A549 treated with dexamethasone at 1 μM for 4 hours (cell line): ENCODE measurements around the gene PADI6. TPM values are rescaled to one million over a fixed set of nuclear protein-coding genes. Genes with fewer than 3 reads are reported as not detected.

Source experiments
- total RNA-seq: library from RNA; stranded (reverse); fragments of 200-300 nt; extraction: Qiagen RNA extraction; gene quantifications from 5 replicates; pipeline ENCODE4 v1.2.3, GENCODE V29; 2022

The PADI6 gene
- total RNA-seq, result not detected in 5 replicates

GRCh38 chr1:17371896-17372295 is at the start of gene PADI6:
Gene PADI6 (plus strand): TSS chr1:17372196. CDS start chr1:17372246, 50 bp downstream.

GRCh38 chr1:17439250-17440073 is 67.5 kb downstream of the PADI6 start, which contains the start of gene RCC2:
Gene RCC2 (minus strand): TSS chr1:17439677. CDS start chr1:17438514, 1,163 bp downstream.

Other genes starting within 250 kb of the PADI6 start
- gene PADI1, start 167.1 kb upstream of the PADI6 start, total RNA-seq, result 0.79 to 1.7 TPM (median 0.99 TPM) in 5 replicates
- gene PADI3, start 123.1 kb upstream of the PADI6 start, total RNA-seq, result 0.86 to 1.1 TPM (median 0.98 TPM) in 5 replicates
- gene PADI4, start 64.0 kb upstream of the PADI6 start, total RNA-seq, result not detected in 5 replicates
- gene RCC2, start 67.5 kb downstream of the PADI6 start, total RNA-seq, result 48.7 to 61.0 TPM (median 57.6 TPM) in 5 replicates
- 4.7 to 6.9 TPM (median 6.3 TPM) in 5 replicates for gene ARHGEF10L, start 167.5 kb downstream of the PADI6 start, total RNA-seq